ENCODE measurements around the gene SERPINA9.

SERPINA9 gene

GRCh38 chr14:94464290-94464689 is 11.7 kb downstream of the SERPINA9 start:
- DNase-seq (ENCODE audit: low read depth in 3 of 3, low spot score in 1 of 3) = no peak

- no peak for DNase-seq (ENCODE audit: low read depth in 3 of 3, low spot score in 1 of 3)
Observed at GRCh38 chr14:94462763-94463572, 13.0 kb downstream of the SERPINA9 start.

GRCh38 chr14:94462219-94462551 is 13.8 kb downstream of the SERPINA9 start:
- DNase-seq (ENCODE audit: low read depth in 3 of 3, low spot score in 1 of 3) = no peak

- DNase-seq (ENCODE audit: low read depth in 3 of 3, low spot score in 1 of 3) = no peak
Observed at GRCh38 chr14:94461526-94462218, 14.3 kb downstream of the SERPINA9 start.

GRCh38 chr14:94460631-94461416 is 15.2 kb downstream of the SERPINA9 start:
- DNase-seq (ENCODE audit: low read depth in 3 of 3, low spot score in 1 of 3) = no peak

GRCh38 chr14:94458558-94459205 is 17.3 kb downstream of the SERPINA9 start:
- no peak for DNase-seq (ENCODE audit: low read depth in 3 of 3, low spot score in 1 of 3)

- DNase-seq (ENCODE audit: low read depth in 3 of 3, low spot score in 1 of 3) = no peak
Observed at GRCh38 chr14:94458096-94458495, 17.9 kb downstream of the SERPINA9 start.

GRCh38 chr14:94455928-94456327 is 20.1 kb downstream of the SERPINA9 start:
- DNase-seq (ENCODE audit: low read depth in 3 of 3, low spot score in 1 of 3) = no peak

- no peak for DNase-seq (ENCODE audit: low read depth in 3 of 3, low spot score in 1 of 3)
Observed at GRCh38 chr14:94451826-94452225, 24.2 kb downstream of the SERPINA9 start.

- no peak for DNase-seq (ENCODE audit: low read depth in 3 of 3, low spot score in 1 of 3)
Observed at GRCh38 chr14:94451091-94451771, 24.8 kb downstream of the SERPINA9 start.

- no peak for DNase-seq (ENCODE audit: low read depth in 3 of 3, low spot score in 1 of 3)
Observed at GRCh38 chr14:94450722-94451090, 25.3 kb downstream of the SERPINA9 start.

GRCh38 chr14:94449930-94450329 is 26.1 kb downstream of the SERPINA9 start:
- no peak for DNase-seq (ENCODE audit: low read depth in 3 of 3, low spot score in 1 of 3)

GRCh38 chr14:94448071-94448808 is 27.8 kb downstream of the SERPINA9 start:
- DNase-seq (ENCODE audit: low read depth in 3 of 3, low spot score in 1 of 3) = no peak

- no peak for DNase-seq (ENCODE audit: low read depth in 3 of 3, low spot score in 1 of 3)
Observed at GRCh38 chr14:94447206-94447605, 28.8 kb downstream of the SERPINA9 start.

- no peak for DNase-seq (ENCODE audit: low read depth in 3 of 3, low spot score in 1 of 3)
Observed at GRCh38 chr14:94446126-94446525, 29.9 kb downstream of the SERPINA9 start.

GRCh38 chr14:94445003-94445402 is 31.0 kb downstream of the SERPINA9 start:
- no peak for DNase-seq (ENCODE audit: low read depth in 3 of 3, low spot score in 1 of 3)

GRCh38 chr14:94441531-94442205 is 34.3 kb downstream of the SERPINA9 start:
- no peak for DNase-seq (ENCODE audit: low read depth in 3 of 3, low spot score in 1 of 3)

GRCh38 chr14:94441130-94441529 is 34.9 kb downstream of the SERPINA9 start:
- DNase-seq (ENCODE audit: low read depth in 3 of 3, low spot score in 1 of 3) = no peak

- no peak for DNase-seq (ENCODE audit: low read depth in 3 of 3, low spot score in 1 of 3)
Observed at GRCh38 chr14:94439453-94440057, 36.4 kb downstream of the SERPINA9 start.
